HL-60 (cell line): ENCODE data around the gene AMH.
A peak's percentile ranks its signal among the peaks of the same experiment; 100 is the strongest.

Experiments
- DNase-seq, 2 experiments: peaks; one replicate each; pipeline ENCODE4 v3.0.0-alpha.2; 2010 to 2020; ENCODE audit warnings: low read depth in 1 of 2, low spot score in 1 of 2
- H3K27ac ChIP-seq: fragments of 250-450 bp; sonication (Bioruptor Pico); replicated peaks from 2 replicates; pipeline ENCODE4 v1.5.1; 2020; ENCODE audit warnings: mild to moderate bottlenecking, moderate library complexity
- H3K27me3 ChIP-seq: fragments of 250-450 bp; sonication (Bioruptor Pico); 2 replicates; pipeline ENCODE4 v1.5.1; 2021; ENCODE audit warnings: mild to moderate bottlenecking, moderate library complexity; ENCODE audit not compliant: insufficient read depth, poor library complexity, severe bottlenecking
- H3K4me3 ChIP-seq: replicated peaks from 2 replicates; pipeline ENCODE4 v1.5.1; 2011; ENCODE audit warnings: mild to moderate bottlenecking, control low read depth, low read length; ENCODE audit not compliant: insufficient read depth
- CTCF ChIP-seq: IDR thresholded peaks from one replicate; pipeline ENCODE4 v1.5.1; 2011; ENCODE audit warnings: low read length, control low read depth, inconsistent platforms; ENCODE audit not compliant: insufficient read depth
- GABPA ChIP-seq: IDR thresholded peaks from 2 replicates; pipeline ENCODE4 v1.6.1; 2012; ENCODE audit warnings: low read depth
- POLR2AphosphoS5 ChIP-seq: IDR thresholded peaks from 2 replicates; pipeline ENCODE4 v1.6.1; 2012; ENCODE audit warnings: low read depth
- REST ChIP-seq: IDR thresholded peaks from 2 replicates; pipeline ENCODE4 v1.6.1; 2012; ENCODE audit warnings: low read depth; ENCODE audit not compliant: insufficient replicate concordance
- SPI1 ChIP-seq: IDR thresholded peaks from 2 replicates; pipeline ENCODE4 v1.6.1; 2012; ENCODE audit warnings: low read depth, mild to moderate bottlenecking, borderline replicate concordance

Gene AMH

GRCh38 chr19:2274185-2274711 is 25.1 kb downstream of the AMH start:
- H3K27me3 ChIP-seq: no peaks in the 10 kb centered on the region
- no peak overlapping the region for H3K4me3 ChIP-seq
- no peak for DNase-seq
- no peak overlapping the region for H3K27ac ChIP-seq
- no peak for TF ChIP-seq REST
- TF ChIP-seq GABPA: no peak
- no peak for TF ChIP-seq CTCF

- H3K4me3 ChIP-seq: no peak overlapping the region
- no peak overlapping the region for H3K27ac ChIP-seq
- no peaks in the 10 kb centered on the region for H3K27me3 ChIP-seq
- peak; percentile 62 to 83 for DNase-seq
- TF ChIP-seq CTCF (peak; percentile 29), REST (peak; percentile 64), GABPA (no peak), SPI1 (no peak), POLR2AphosphoS5 (peak; percentile 40; the same call in 1 of the 2 replicates)
These were observed 25.9 kb downstream of the AMH start for GRCh38 chr19:2274931-2275535.

- DNase-seq: no peak
- Histone ChIP-seq H3K27ac (no peak overlapping the region), H3K4me3 (no peak overlapping the region), H3K27me3 (no peaks in the 10 kb centered on the region)
- TF ChIP-seq SPI1: no peak
- TF ChIP-seq GABPA: no peak
- TF ChIP-seq REST: no peak
- TF ChIP-seq POLR2AphosphoS5: 0 out of 2 replicates have a peak, but pooled peaks have one; percentile 4
- TF ChIP-seq CTCF: no peak
These were observed 26.7 kb downstream of the AMH start for GRCh38 chr19:2275588-2276428.
